ENCODE results near the gene MRPL36. TPM values are rescaled to one million over a fixed set of nuclear protein-coding genes. Genes with fewer than 3 reads are reported as not detected.
A peak's percentile ranks its signal among the peaks of the same experiment; 100 is the strongest.

Gene MRPL36
- total and polyA plus RNA-seq, 2 donors from 2014 or later = 29.6 to 96.7 TPM

GRCh38 chr5:1761453-1761755 is 38.2 kb downstream of the MRPL36 start:
- no peaks in the 10 kb centered on the region for H3K4me1 ChIP-seq (ENCODE audit: control insufficient read depth in 2 of 3, insufficient read depth in 2 of 3, low read depth in 1 of 3, low read length in 3 of 3)
- H3K27ac ChIP-seq (ENCODE audit: low read depth in 2 of 2, low read length in 2 of 2) = no peak overlapping the region
- no peak overlapping the region for H3K4me3 ChIP-seq (ENCODE audit: low read length in 3 of 3)
- intact Hi-C loops (cut with DNase I) = no loop called here
- no peak overlapping the region for H3K9ac ChIP-seq (ENCODE audit: low read length in 3 of 3)
- H3K36me3 ChIP-seq (ENCODE audit: control insufficient read depth in 2 of 3, insufficient read depth in 3 of 3, low read length in 3 of 3) = no peaks in the 10 kb centered on the region
- no peak for TF ChIP-seq CTCF (IDR thresholded peaks at IDR 0.05; ENCODE audit: borderline replicate concordance, extremely low read depth, insufficient read depth)
- DNase-seq = peak in 1 of 5 donors; percentile 43
- H3K27me3 ChIP-seq (ENCODE audit: control insufficient read depth, insufficient read depth, low read length) = peaks cover 3% of the 10 kb centered on the region
- no peaks in the 10 kb centered on the region for H3K9me3 ChIP-seq (ENCODE audit: control insufficient read depth in 2 of 3, insufficient read depth in 1 of 3, low read length in 3 of 3)
- FAIRE-seq = no peak

DNA sequence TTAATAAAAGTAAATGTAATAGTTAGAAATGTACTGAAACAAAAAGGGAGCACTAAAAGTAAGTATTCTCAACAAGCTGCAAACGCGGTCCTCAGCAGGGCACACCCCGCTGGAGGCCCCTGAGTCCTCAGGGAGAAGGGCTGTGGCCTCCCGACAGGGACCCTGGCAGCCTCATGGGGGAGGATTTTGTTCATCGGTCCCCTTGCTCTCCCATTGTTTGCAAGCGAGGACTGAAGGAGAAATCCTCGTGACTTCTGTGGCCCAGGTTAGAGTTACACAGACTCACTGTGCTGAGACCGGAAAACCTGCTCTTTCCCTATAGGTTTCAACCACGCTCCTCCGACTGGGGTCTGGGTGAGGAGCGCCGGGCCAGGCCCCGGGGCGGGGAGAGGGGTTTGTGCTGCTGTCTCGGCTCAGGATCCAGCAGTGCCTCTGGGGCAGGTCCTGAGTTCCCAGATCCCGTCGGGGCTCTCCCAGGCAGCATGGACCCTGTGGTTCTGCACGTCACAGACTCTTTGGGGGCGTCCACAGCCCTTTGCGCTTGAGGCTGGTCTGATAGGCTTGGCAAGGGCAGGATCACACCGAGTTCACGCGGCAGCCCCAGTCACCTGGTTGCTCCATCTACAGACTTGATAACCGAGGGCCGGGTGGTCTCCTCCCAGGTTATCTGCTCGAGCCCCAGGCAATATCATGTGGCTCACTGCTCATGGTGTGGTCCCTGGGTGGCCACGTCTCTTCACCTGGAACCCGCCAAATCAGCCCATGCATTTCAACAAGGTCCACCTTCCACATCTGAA is 38.8 kb downstream of the MRPL36 start:
- no peak overlapping the region for H3K9ac ChIP-seq (ENCODE audit: low read length in 3 of 3)
- H3K36me3 ChIP-seq (ENCODE audit: control insufficient read depth in 2 of 3, insufficient read depth in 3 of 3, low read length in 3 of 3) = no peaks in the 10 kb centered on the region
- DNase-seq (peak in 3 of 5 donors; percentile 8 to 52 (median 37)), FAIRE-seq (no peak)
- no peak overlapping the region for H3K27ac ChIP-seq (ENCODE audit: low read depth in 2 of 2, low read length in 2 of 2)
- no peaks in the 10 kb centered on the region for H3K4me1 ChIP-seq (ENCODE audit: control insufficient read depth in 2 of 3, insufficient read depth in 2 of 3, low read depth in 1 of 3, low read length in 3 of 3)
- peaks cover 3% of the 10 kb centered on the region for H3K27me3 ChIP-seq (ENCODE audit: control insufficient read depth, insufficient read depth, low read length)
- H3K9me3 ChIP-seq (ENCODE audit: control insufficient read depth in 2 of 3, insufficient read depth in 1 of 3, low read length in 3 of 3) = no peaks in the 10 kb centered on the region
- intact Hi-C loops (cut with DNase I) = no loop called here
- H3K4me3 ChIP-seq (ENCODE audit: low read length in 3 of 3) = no peak overlapping the region
- TF ChIP-seq CTCF (IDR thresholded peaks at IDR 0.05; ENCODE audit: borderline replicate concordance, extremely low read depth, insufficient read depth) = no peak

DNA sequence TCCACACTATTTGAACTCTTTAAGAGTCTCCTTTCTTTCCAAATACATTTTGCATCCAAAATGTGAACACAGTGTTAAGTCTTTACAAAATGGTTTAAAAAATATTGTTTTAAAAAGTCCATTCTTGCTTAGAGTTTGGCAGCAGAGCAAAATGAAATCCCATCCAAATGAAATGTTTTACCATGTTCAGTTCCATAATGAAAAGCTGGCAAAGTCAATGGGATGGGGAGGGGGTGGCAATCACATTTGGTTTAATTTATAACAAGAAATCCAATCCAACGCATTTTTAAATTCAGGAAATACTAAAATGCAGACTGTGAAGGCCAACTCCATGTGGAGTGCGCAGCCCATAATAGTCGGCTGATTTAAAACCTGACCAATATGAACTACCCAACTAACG is 39.4 kb downstream of the MRPL36 start:
- FAIRE-seq (no peak), DNase-seq (no peak)
- Histone ChIP-seq H3K9ac (ENCODE audit: low read length in 3 of 3) (no peak overlapping the region), H3K4me1 (ENCODE audit: control insufficient read depth in 2 of 3, insufficient read depth in 2 of 3, low read depth in 1 of 3, low read length in 3 of 3) (no peaks in the 10 kb centered on the region), H3K27ac (ENCODE audit: low read depth in 2 of 2, low read length in 2 of 2) (no peak overlapping the region), H3K36me3 (ENCODE audit: control insufficient read depth in 2 of 3, insufficient read depth in 3 of 3, low read length in 3 of 3) (no peaks in the 10 kb centered on the region), H3K27me3 (ENCODE audit: control insufficient read depth, insufficient read depth, low read length) (peaks cover 3% of the 10 kb centered on the region), H3K4me3 (ENCODE audit: low read length in 3 of 3) (no peak overlapping the region), H3K9me3 (ENCODE audit: control insufficient read depth in 2 of 3, insufficient read depth in 1 of 3, low read length in 3 of 3) (no peaks in the 10 kb centered on the region)
- intact Hi-C loops (cut with DNase I) = no loop called here
- no peak for TF ChIP-seq CTCF (IDR thresholded peaks at IDR 0.05; ENCODE audit: borderline replicate concordance, extremely low read depth, insufficient read depth)
